Upper lobe of right lung (tissue), 1 donor: Measurements from ENCODE around the gene FARP1. TPM values are rescaled to one million over a fixed set of nuclear protein-coding genes. Genes with fewer than 3 reads are reported as not detected.
A peak's percentile ranks its signal among the peaks of the same experiment; 100 is the strongest.

Source experiments
- ATAC-seq: fragments of 200-7000 bp; cut with Tn5 transposase; one replicate; pipeline ENCODE4 v1.9.1; 2020; ENCODE audit warnings: mild to moderate bottlenecking, moderate library complexity
- DNase-seq: peaks from one replicate; pipeline ENCODE4 v3.0.0-alpha.2; 2020
- H3K27ac ChIP-seq: fragments of 200-600 bp; one replicate; pipeline ENCODE4 v1.8.0; 2022
- H3K27me3 ChIP-seq: fragments of 200-600 bp; one replicate; pipeline ENCODE4 v1.8.0; 2022; ENCODE audit warnings: mild to moderate bottlenecking
- H3K36me3 ChIP-seq: fragments of 200-600 bp; one replicate; pipeline ENCODE4 v1.8.0; 2022
- H3K4me1 ChIP-seq: fragments of 200-600 bp; one replicate; pipeline ENCODE4 v1.8.0; 2022
- H3K4me3 ChIP-seq: fragments of 200-600 bp; one replicate; pipeline ENCODE4 v1.8.0; 2022; ENCODE audit warnings: mild to moderate bottlenecking
- H3K9me3 ChIP-seq: fragments of 200-600 bp; one replicate; pipeline ENCODE4 v1.8.0; 2022
- intact Hi-C: fragments of 100-400 bp; cut with DNase I; formaldehyde crosslinking; loops from one replicate; pipeline ENCODE4 v1.11.0; 2022
- total RNA-seq: library from RNA; stranded (reverse); fragmentation: NEBNext Ultra II Directional; extraction: Animal tissue kit (Norgen Biotek cat#: 25700); gene quantifications from one replicate; pipeline ENCODE4 v1.2.1, GENCODE V29; 2021
- TF ChIP-seq, protein P1 (sequence below): fragments of 200-600 bp; IDR thresholded peaks from one replicate; pipeline ENCODE4 v1.8.0; 2022; ENCODE audit warnings: antibody characterized with exemption
- donor health status: DM: no; HTN: yes; CAD: no; lungs with severe emphysema.

Gene FARP1
- total RNA-seq, 1 donor from 2014 or later: 95.9 TPM

GRCh38 chr13:98447130-98447529, 304.2 kb downstream of the FARP1 start:
- peaks cover 5% of the 10 kb centered on the region for H3K4me1 ChIP-seq
- H3K36me3 ChIP-seq: peaks cover 50% of the 10 kb centered on the region
- no peak overlapping the region for H3K27ac ChIP-seq
- no peaks in the 10 kb centered on the region for H3K27me3 ChIP-seq
- intact Hi-C loops: no loop called here
- H3K9me3 ChIP-seq: no peaks in the 10 kb centered on the region
- DNase-seq (peak; percentile 34), ATAC-seq (no peak)
- TF ChIP-seq, protein P1, sequence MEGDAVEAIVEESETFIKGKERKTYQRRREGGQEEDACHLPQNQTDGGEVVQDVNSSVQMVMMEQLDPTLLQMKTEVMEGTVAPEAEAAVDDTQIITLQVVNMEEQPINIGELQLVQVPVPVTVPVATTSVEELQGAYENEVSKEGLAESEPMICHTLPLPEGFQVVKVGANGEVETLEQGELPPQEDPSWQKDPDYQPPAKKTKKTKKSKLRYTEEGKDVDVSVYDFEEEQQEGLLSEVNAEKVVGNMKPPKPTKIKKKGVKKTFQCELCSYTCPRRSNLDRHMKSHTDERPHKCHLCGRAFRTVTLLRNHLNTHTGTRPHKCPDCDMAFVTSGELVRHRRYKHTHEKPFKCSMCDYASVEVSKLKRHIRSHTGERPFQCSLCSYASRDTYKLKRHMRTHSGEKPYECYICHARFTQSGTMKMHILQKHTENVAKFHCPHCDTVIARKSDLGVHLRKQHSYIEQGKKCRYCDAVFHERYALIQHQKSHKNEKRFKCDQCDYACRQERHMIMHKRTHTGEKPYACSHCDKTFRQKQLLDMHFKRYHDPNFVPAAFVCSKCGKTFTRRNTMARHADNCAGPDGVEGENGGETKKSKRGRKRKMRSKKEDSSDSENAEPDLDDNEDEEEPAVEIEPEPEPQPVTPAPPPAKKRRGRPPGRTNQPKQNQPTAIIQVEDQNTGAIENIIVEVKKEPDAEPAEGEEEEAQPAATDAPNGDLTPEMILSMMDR: no peak
- no peak overlapping the region for H3K4me3 ChIP-seq

GRCh38 chr13:98447881-98448641, 305.2 kb downstream of the FARP1 start:
- Histone ChIP-seq H3K27ac (no peak overlapping the region), H3K4me3 (no peak overlapping the region), H3K36me3 (peaks cover 52% of the 10 kb centered on the region), H3K27me3 (no peaks in the 10 kb centered on the region), H3K4me1 (peaks cover 5% of the 10 kb centered on the region), H3K9me3 (no peaks in the 10 kb centered on the region)
- DNase-seq: peak; percentile 63
- intact Hi-C loops: no loop called here
- ATAC-seq: no peak
- TF ChIP-seq, protein P1: peak; percentile 45

- Histone ChIP-seq H3K27me3 (no peaks in the 10 kb centered on the region), H3K27ac (no peak overlapping the region), H3K4me3 (no peak overlapping the region), H3K4me1 (peaks cover 5% of the 10 kb centered on the region), H3K9me3 (no peaks in the 10 kb centered on the region), H3K36me3 (peaks cover 58% of the 10 kb centered on the region)
- TF ChIP-seq, protein P1: no peak
- ATAC-seq: no peak
- intact Hi-C loops: no loop called here
- no peak for DNase-seq
These were observed 305.7 kb downstream of the FARP1 start for GRCh38 chr13:98448642-98448928.

DNA sequence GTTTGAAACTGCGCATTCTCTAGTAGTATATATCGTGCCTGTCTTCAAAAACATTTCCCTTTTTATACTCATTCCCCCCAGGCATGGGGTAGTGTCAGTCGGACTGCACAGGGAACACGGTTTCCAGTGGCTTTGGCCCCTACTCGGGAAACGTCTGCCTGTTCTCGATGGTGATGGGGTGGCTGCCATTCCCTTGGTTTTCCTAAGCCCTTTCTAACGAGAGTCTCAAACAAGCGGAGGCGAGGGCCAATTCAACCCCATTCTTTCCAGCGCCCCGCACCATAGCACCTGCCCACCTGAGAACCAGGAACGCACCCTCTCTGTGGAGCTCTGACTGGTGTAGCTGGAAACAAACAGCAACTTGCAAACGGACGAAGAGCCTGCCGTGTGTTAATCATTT, 306.4 kb downstream of the FARP1 start:
- TF ChIP-seq, protein P1: no peak
- no peak overlapping the region for H3K4me3 ChIP-seq
- H3K27ac ChIP-seq: no peak overlapping the region
- no peak for ATAC-seq
- H3K9me3 ChIP-seq: no peaks in the 10 kb centered on the region
- H3K4me1 ChIP-seq: peaks cover 5% of the 10 kb centered on the region
- H3K27me3 ChIP-seq: no peaks in the 10 kb centered on the region
- peaks cover 60% of the 10 kb centered on the region for H3K36me3 ChIP-seq
- DNase-seq: peak; percentile 34
- intact Hi-C loops: no loop called here

DNA sequence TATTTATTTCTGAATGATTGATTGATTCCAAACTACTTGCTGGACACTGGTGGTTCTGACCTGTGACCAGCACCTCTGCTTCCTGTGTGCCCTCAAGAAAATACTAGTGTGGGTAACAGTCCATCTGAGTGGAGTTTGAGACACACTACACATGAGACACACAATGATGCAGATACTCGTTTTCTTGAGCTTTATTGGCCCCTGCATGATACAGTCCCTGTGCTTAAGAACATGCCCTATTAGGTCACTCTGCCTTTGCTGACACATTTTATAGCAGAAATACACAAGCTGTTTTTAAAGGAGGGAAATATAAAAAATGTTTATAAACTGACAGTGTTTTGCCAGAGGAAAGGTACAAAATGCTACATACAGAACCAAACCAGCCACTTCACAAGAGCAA, 307.1 kb downstream of the FARP1 start:
- no peak for DNase-seq
- ATAC-seq: no peak
- H3K4me3 ChIP-seq: no peak overlapping the region
- intact Hi-C loops: no loop called here
- H3K27ac ChIP-seq: no peak overlapping the region
- peaks cover 11% of the 10 kb centered on the region for H3K4me1 ChIP-seq
- peaks cover 60% of the 10 kb centered on the region for H3K36me3 ChIP-seq
- H3K27me3 ChIP-seq: no peaks in the 10 kb centered on the region
- H3K9me3 ChIP-seq: no peaks in the 10 kb centered on the region
- TF ChIP-seq, protein P1: no peak
